Purkinje cell (primary cell): ENCODE data around the gene CD200R1L. TPM values are rescaled to one million over a fixed set of nuclear protein-coding genes. Genes with fewer than 3 reads are reported as not detected.

Experiments used
- polyA plus RNA-seq: library from polyadenylated mRNA; unstranded; fragments of >200 nt; fragmentation: Nextera tagmentation; gene quantifications from 2 replicates; pipeline ENCODE4 v1.2.1, GENCODE V29; 2014

CD200R1L gene, protein sequence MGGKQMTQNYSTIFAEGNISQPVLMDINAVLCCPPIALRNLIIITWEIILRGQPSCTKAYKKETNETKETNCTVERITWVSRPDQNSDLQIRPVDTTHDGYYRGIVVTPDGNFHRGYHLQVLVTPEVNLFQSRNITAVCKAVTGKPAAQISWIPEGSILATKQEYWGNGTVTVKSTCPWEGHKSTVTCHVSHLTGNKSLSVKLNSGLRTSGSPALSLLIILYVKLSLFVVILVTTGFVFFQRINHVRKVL
- polyA plus RNA-seq: not detected in 2 replicates

DNA sequence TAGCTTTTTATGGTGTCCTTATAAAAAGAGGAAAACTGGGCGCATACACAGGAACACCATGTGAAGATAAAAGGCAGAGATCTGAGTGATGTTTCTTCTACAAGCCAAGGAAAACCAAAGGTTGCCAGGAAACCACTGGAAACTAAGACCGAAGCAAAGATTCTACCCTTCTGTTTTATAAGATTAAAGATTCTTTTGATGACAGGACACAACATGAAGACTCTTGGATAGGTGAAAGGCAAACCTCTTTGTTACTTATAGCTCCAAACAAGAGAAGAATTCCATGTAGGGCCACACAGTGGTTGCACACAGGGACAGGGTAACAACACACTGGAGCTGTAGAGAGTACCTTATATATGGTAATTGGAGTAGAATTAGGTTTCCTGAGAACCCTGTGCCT, at the start of gene CD200R1L:
TSS of gene CD200R1L (minus strand) at position 101 of the 400 bp plus-strand sequence. CDS start 17,497 bp downstream, outside the sequence.

Other genes starting within 250 kb of the CD200R1L start
- 6.9 and 15.4 TPM in 2 replicates for gene CCDC80, start 205.7 kb downstream of the CD200R1L start, polyA plus RNA-seq
- 0.87 and 3.1 TPM in 2 replicates for gene CD200R1, start 128.2 kb upstream of the CD200R1L start, polyA plus RNA-seq
- 12.3 and 18.9 TPM in 2 replicates for gene GTPBP8, start 144.1 kb upstream of the CD200R1L start, polyA plus RNA-seq